Stimulated activated CD8-positive, alpha-beta memory T cell treated with anti-CD3 and anti-CD28 coated beads, Interleukin-12 subunit alpha, Interleukin-12 subunit beta, amount 100 ng/mL, for 1 hour (primary cell): ENCODE measurements around the gene ARRDC1.
"Not testable (repeated sequence)": the region's sequence is repeated elsewhere in the genome, so short reads cannot be mapped to it uniquely, and the experiment has no call there.

ENCODE experiments used
- DNase-seq: peaks from one replicate; pipeline ENCODE4 v3.0.0-alpha.2; 2020; ENCODE audit warnings: low read depth

The ARRDC1 gene

DNA sequence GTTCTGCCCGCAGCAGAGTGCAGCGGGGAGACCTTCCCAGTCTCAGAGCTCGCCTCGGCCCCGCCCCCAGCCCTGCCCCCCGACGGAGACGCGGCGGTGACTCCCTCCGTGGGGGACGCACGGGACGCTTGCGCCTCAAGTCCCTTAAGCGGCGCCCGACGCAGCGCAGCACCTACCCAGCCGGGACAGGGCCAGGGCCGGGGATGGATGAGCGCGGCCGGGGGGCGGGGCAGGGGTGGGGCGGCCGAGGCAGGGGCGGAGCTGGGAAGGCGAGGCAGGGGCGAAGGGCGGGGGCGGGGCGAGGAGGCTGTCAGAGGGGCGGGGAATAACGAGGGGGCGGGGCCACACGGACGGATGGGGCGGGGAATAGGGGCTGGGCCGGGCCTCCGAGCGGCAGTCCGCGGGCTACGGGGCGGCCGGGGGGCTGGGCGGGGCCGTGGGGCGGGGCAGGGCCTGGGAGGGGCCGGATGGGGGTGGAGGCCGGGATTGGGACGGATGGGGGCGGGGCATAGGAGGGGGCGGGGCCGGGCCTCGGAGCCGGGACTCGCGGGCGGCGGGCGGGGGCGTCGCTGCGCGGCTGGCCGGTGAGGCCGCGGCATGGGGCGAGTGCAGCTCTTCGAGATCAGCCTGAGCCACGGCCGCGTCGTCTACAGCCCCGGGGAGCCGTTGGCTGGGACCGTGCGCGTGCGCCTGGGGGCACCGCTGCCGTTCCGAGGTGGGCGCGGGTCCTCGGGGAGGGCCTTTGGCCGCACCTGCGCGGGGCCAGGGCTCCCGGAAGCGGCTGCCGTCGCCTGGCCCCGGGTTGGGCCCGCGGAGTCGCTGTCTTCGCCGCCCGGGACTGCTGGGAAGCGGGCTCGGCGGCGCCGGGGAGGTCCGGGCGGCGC, at the start of gene ARRDC1:
TSS of gene ARRDC1 (plus strand) at position 566 of the 884 bp plus-strand sequence. CDS start at position 598, 32 bp downstream.
- peak; percentile 86 for DNase-seq

- no peak for DNase-seq
Measured at GRCh38 chr9:137556069-137556838, 49.2 kb upstream of the ARRDC1 start.

DNA sequence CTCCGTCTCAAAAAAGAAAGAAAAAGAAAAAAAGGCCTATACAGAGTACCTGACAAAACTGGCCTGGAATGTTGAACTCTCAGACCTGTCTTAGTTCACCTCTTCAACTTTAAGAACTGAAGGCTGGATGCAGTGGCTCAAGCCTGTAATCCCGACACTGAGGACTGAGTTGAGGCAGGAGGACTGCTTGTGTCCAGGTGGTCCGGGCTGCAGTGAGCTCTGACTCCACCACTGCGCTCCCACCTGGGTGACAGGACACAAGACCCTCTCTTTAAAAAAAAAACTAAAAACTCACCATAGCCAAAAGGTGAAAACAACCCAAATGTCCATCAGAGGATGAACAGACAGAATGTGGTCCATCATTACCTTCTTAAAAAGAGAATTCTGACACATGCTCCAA, 47.4 kb upstream of the ARRDC1 start:
- DNase-seq = no peak

DNA sequence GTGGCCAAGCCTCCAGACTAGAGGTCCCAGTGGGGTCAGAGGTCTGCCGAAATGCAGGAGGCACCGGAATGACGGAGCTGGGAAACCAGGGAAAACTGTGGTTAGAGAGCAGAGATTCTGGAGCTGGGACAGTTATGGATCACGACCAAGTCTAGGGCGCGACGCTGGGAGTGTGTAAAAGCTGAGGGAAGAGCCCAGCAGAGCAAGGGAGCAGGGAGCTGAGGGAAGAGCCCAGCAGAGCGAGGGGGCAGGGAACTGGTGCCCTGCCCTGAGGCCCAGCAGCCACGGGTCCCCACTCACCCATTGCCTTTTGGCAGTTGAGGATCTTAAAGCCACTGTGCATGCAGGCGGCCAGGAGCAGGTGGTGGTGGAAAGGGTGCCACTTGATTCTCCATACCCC, 41.4 kb upstream of the ARRDC1 start:
- DNase-seq = no peak

DNA sequence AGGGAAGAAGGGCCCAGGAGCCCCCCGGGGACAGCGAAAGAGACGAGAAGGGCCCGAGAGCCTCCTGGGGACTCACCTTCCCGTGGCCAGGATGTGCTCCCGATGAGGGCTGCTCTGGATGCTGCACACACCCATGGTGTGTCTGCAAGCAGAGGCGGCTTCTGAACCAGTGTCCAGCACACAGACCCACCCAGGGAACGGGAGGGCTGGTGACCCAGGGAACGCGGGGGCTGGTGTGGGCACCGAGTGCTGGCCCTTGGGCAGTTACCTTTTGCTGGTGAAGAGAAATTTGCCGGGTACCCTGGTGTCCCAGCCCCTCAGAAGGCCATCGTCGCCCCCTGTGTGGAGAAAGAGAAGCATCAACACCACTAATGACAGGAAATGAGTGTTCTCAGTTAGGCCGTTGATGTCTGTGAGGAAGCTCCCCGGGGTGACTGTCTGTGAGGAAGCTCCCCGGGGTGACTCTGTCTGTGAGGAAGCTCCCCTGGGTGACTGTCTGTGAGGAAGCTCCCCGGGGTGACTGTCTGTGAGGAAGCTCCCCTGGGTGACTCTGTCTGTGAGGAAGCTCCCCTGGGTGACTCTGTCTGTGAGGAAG, 40.6 kb upstream of the ARRDC1 start:
- no peak for DNase-seq

DNA sequence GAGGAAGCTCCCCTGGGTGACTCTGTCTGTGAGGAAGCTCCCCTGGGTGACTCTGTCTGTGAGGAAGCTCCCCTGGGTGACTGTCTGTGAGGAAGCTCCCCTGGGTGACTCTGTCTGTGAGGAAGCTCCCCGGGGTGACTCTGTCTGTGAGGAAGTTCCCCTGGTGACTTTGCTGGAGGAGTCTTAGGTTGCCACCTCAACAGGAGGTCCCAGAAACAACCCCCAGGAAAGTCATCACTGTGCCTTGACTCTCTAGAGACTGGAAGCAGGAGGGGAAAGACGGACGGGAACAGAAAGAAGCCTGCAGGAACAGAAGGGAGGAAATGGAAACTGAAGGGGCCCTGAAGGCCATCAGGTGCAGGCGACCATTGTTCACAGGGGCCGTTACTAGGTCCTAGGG, 37.0 kb upstream of the ARRDC1 start:
- DNase-seq = not testable (repeated sequence)

GRCh38 chr9:137569609-137570203, 35.8 kb upstream of the ARRDC1 start:
- no peak for DNase-seq

DNA sequence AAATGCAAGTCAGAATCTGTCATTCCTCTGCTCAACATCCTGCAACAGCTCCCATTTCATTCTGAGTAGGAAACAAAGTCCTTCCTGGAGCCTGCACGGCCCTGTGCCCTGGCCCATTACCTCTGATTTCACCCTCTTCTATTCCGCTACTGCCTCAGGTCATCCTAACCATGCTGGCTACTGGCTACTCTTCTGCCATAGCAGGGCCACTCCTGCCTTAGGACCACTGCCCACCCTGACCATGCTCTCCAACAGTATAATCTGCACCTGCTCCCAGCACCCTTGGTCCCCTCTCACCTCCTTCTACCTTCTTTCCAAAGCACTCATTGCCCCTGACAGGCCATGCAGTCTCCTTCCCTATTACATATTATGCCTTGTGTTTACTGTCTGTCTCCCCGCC, 34.9 kb upstream of the ARRDC1 start:
- DNase-seq = no peak

- DNase-seq = no peak
Measured at GRCh38 chr9:137574192-137574591, 31.3 kb upstream of the ARRDC1 start.

DNA sequence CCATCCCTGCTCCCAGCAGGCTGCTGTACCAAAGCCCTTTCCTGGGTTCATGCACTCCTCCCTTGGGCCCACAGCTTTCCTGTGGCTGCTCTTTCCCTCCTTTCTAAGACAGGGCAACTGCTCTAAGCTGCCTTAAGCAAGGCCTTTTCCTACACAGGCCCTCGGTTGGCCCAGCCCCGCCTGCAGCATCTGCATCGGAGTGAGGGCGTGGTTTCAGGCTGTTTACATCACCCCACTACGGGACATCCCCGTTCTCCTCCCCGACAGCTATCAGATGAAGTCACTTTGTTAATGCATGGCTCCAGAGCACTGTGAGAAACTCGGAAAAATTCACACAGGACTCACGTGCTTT, 30.1 kb upstream of the ARRDC1 start:
- no peak for DNase-seq

GRCh38 chr9:137575716-137576411, 29.6 kb upstream of the ARRDC1 start:
- DNase-seq = no peak

DNA sequence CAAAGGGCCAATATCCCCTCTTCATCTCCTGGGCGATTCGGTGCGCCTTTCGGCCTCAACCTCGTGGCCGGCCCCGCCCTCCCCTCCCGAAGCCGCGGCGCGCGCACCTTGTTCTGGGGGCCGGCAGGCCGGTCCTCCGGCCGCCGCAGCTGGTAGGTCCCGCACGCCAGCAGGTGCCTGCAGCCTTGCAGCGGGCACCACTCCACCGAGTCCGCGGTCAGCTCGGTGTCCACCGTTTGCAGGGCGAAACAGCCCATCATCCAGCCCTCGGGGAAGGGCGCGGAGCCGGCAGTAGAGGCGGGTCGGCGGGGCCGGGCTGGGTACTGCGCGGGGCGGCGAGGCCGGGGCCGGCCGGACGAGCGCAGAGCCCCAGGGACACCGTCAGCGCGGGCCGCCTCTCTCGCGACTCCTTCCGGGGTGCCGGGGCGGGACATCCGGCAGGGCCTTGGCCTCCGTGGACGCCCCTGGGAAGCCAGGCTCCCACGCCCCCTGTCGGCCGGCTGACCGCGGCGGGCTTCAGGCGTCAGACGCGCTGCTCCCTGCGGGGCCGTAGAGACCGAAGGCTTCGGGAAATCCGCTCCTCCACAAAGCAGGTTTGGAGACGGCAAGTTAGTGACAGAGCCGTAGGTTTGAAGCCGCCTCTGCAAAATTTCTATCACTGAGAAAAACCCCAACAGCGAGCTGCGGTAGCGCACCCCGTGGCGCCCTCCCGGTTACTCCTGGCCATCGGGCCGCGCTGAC, 26.8 kb upstream of the ARRDC1 start, which contains the start of gene DPH7:
TSS of gene DPH7 (minus strand) at position 408 of the 741 bp plus-strand sequence. CDS start at position 260, 148 bp downstream.
- DNase-seq = peak; percentile 91

- DNase-seq = no peak
Measured at GRCh38 chr9:137579259-137579604, 26.3 kb upstream of the ARRDC1 start.

GRCh38 chr9:137580209-137580953, 25.1 kb upstream of the ARRDC1 start:
- no peak for DNase-seq

- no peak for DNase-seq
Measured at GRCh38 chr9:137580954-137581322, 24.5 kb upstream of the ARRDC1 start.

GRCh38 chr9:137581361-137582285, 23.9 kb upstream of the ARRDC1 start:
- no peak for DNase-seq

DNA sequence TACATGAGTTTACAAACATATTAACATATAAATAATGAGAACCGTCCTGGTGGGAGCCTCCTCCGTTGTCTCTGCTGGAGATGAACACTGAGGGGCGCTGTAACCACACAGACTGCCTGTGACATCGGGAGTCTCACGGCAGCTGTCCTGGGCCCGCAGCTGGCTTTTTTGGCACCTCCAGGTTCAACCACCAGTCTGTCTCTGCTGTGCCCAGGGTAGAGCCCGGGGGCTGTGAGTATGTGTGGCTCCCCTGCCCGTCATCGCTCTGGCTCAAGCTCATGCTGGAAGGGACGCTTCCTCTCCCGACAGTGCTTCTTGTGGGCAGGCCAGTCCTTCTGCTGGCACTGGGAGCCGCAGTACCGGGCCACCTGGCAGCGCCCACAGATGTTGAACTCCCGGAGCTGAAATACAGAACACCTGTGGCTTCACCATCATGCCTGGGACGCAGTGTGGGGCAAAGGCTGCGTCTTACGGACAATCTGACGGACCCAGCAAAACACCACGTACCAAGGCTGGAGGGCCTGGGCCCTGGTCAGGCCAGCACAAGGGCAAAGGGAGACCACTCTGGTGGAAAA, 23.1 kb upstream of the ARRDC1 start:
- no peak for DNase-seq

- no peak for DNase-seq
Measured at GRCh38 chr9:137583347-137583746, 22.1 kb upstream of the ARRDC1 start.

DNA sequence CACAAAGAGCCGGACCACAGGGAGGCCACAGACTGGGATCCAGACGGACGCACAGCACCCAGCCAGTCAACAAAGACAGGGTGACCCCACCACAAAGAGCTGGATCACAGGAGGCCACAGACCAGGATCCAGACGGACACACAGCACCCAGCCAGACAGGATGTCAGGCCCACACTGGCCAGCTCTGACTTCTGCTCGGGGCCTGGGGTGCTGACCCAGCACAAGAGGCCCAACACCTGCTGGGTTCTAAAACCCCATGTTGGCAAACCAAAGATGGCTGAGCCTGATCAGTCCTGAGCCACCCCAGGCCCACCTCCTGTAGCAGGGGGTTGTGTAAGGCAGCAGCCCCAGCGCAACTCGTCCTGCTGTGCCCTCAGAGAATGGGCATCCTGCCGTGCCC, 21.5 kb upstream of the ARRDC1 start:
- DNase-seq = no peak
